GM23338 (cell line): ENCODE measurements around the gene AKNAD1. TPM values are rescaled to one million over a fixed set of nuclear protein-coding genes. Genes with fewer than 3 reads are reported as not detected.

Experiments
- ATAC-seq: fragments of 200-7000 bp; cut with Tn5 transposase; 3 replicates; pipeline ENCODE4 v1.9.1; 2020
- DNase-seq: peaks from one replicate; pipeline ENCODE4 v3.0.0-alpha.2; 2015; ENCODE audit warnings: low spot score
- H2AFZ ChIP-seq: fragments of 200-600 bp; sonication (generic); 2 replicates; pipeline ENCODE4 v1.8.0; 2016; ENCODE audit warnings: antibody characterized with exemption, mild to moderate bottlenecking, moderate library complexity
- H3F3A ChIP-seq: fragments of 200-600 bp; sonication (generic); replicated peaks from 2 replicates; pipeline ENCODE4 v1.8.0; 2017; ENCODE audit warnings: antibody characterized with exemption, mixed run types, low read depth
- H3K27ac ChIP-seq: fragments of 200-600 bp; sonication (generic); 2 replicates; pipeline ENCODE4 v1.6.1; 2016; ENCODE audit warnings: low read depth
- H3K27me3 ChIP-seq: fragments of 200-600 bp; sonication (generic); 2 replicates; pipeline ENCODE4 v1.8.0; 2016; ENCODE audit warnings: mild to moderate bottlenecking, mixed run types, moderate library complexity; ENCODE audit not compliant: insufficient read depth
- H3K36me3 ChIP-seq: fragments of 200-600 bp; sonication (generic); 2 replicates; pipeline ENCODE4 v1.8.0; 2016; ENCODE audit warnings: mild to moderate bottlenecking; ENCODE audit not compliant: insufficient read depth
- H3K4me1 ChIP-seq: fragments of 200-600 bp; sonication (generic); 2 replicates; pipeline ENCODE4 v1.8.0; 2016; ENCODE audit warnings: mild to moderate bottlenecking, moderate library complexity; ENCODE audit not compliant: insufficient read depth
- H3K4me2 ChIP-seq: fragments of 200-600 bp; sonication (generic); 2 replicates; pipeline ENCODE4 v1.7.1; 2017; ENCODE audit warnings: mixed run types
- H3K4me3 ChIP-seq: fragments of 200-600 bp; sonication (generic); 2 replicates; pipeline ENCODE4 v1.6.1; 2016; ENCODE audit warnings: mixed run types
- H3K79me2 ChIP-seq: fragments of 200-600 bp; sonication (generic); replicated peaks from 2 replicates; pipeline ENCODE4 v1.8.0; 2017; ENCODE audit warnings: mild to moderate bottlenecking; ENCODE audit not compliant: insufficient read depth
- H3K9me2 ChIP-seq: fragments of 200-600 bp; sonication (generic); 2 replicates; pipeline ENCODE4 v1.8.0; 2017; ENCODE audit not compliant: insufficient read depth
- H4K20me1 ChIP-seq: fragments of 200-600 bp; sonication (generic); replicated peaks from 2 replicates; pipeline ENCODE4 v1.8.0; 2017; ENCODE audit warnings: mild to moderate bottlenecking; ENCODE audit not compliant: insufficient read depth
- H3K27ac Mint-ChIP-seq: 2 replicates; pipeline ENCODE4 v1.8.0; 2020; ENCODE audit warnings: inconsistent platforms, mild to moderate bottlenecking, moderate library complexity, mixed read lengths
- H3K27me3 Mint-ChIP-seq: 3 replicates; pipeline ENCODE4 v1.8.0; 2022; ENCODE audit warnings: low read depth, mild to moderate bottlenecking, moderate library complexity, mixed read lengths, inconsistent platforms; ENCODE audit not compliant: insufficient read depth, poor library complexity
- H3K36me3 Mint-ChIP-seq: 3 replicates; pipeline ENCODE4 v1.8.0; 2021; ENCODE audit warnings: low read depth, mild to moderate bottlenecking, inconsistent platforms, moderate library complexity, mixed read lengths
- H3K4me1 Mint-ChIP-seq: 3 replicates; pipeline ENCODE4 v1.8.0; 2020; ENCODE audit warnings: mild to moderate bottlenecking, inconsistent platforms, mixed read lengths
- H3K4me3 Mint-ChIP-seq: 3 replicates; pipeline ENCODE4 v1.8.0; 2021; ENCODE audit warnings: moderate library complexity, mild to moderate bottlenecking, inconsistent platforms, mixed read lengths
- H3K9me3 Mint-ChIP-seq: 3 replicates; pipeline ENCODE4 v1.8.0; 2020; ENCODE audit warnings: moderate library complexity, mild to moderate bottlenecking, inconsistent platforms, mixed read lengths
- CREB1 ChIP-seq: fragments of 250-450 bp; sonication (Bioruptor Pico); IDR thresholded peaks from 2 replicates; pipeline ENCODE4 v1.5.0; 2020; ENCODE audit warnings: low read depth, mild to moderate bottlenecking, moderate library complexity
- CTCF ChIP-seq, 2 experiments: fragments of 200-600 bp in 1 of 2; sonication (generic) in 1 of 2; conservative IDR thresholded peaks; 2 replicates each; pipeline versions ENCODE4 v1.5.1 to v1.6.1; 2016 to 2017; ENCODE audit warnings: antibody characterized with exemption in 2 of 2, low read depth in 2 of 2, mild to moderate bottlenecking in 2 of 2, moderate library complexity in 1 of 2
- ETS1 ChIP-seq: IDR thresholded peaks from 2 replicates; pipeline ENCODE4 v1.6.1; 2016; ENCODE audit warnings: antibody characterized with exemption
- EZH2 ChIP-seq: fragments of 200-600 bp; sonication (generic); IDR thresholded peaks from one replicate; pipeline ENCODE4 v1.8.0; 2017; ENCODE audit warnings: antibody characterized with exemption, mild to moderate bottlenecking, low read depth; ENCODE audit not compliant: unreplicated experiment
- EZH2phosphoT487 ChIP-seq: fragments of 200-600 bp; sonication (generic); IDR thresholded peaks from one replicate; pipeline ENCODE4 v1.8.1; 2018; ENCODE audit warnings: antibody characterized with exemption; ENCODE audit not compliant: unreplicated experiment
- JUNB ChIP-seq: IDR thresholded peaks from one replicate; pipeline ENCODE4 v1.6.1; 2016; ENCODE audit warnings: antibody characterized with exemption; ENCODE audit not compliant: unreplicated experiment
- NANOG ChIP-seq: IDR thresholded peaks from 2 replicates; pipeline ENCODE4 v1.6.1; 2016; ENCODE audit warnings: antibody characterized with exemption, borderline replicate concordance
- POLR2AphosphoS5 ChIP-seq: IDR thresholded peaks from 2 replicates; pipeline ENCODE4 v1.6.1; 2016; ENCODE audit warnings: antibody characterized with exemption, low read depth
- REST ChIP-seq: IDR thresholded peaks from one replicate; pipeline ENCODE4 v1.6.1; 2018; ENCODE audit warnings: antibody characterized with exemption; ENCODE audit not compliant: unreplicated experiment
- STAT1 ChIP-seq: IDR thresholded peaks from one replicate; pipeline ENCODE4 v1.6.1; 2016; ENCODE audit warnings: antibody characterized with exemption; ENCODE audit not compliant: unreplicated experiment
- ZNF114 ChIP-seq: fragments of 250-450 bp; sonication (Bioruptor Pico); IDR thresholded peaks from 2 replicates; pipeline ENCODE4 v1.5.0; 2020; ENCODE audit warnings: mild to moderate bottlenecking, moderate library complexity
- ZNF331 ChIP-seq: fragments of 250-450 bp; sonication (Bioruptor Pico); IDR thresholded peaks from 2 replicates; pipeline ENCODE4 v1.5.0; 2020; ENCODE audit warnings: low read depth, mild to moderate bottlenecking, moderate library complexity
- ZNF462 ChIP-seq: fragments of 250-450 bp; sonication (Bioruptor Pico); IDR thresholded peaks from 2 replicates; pipeline ENCODE4 v1.5.0; 2020; ENCODE audit warnings: mild to moderate bottlenecking, moderate library complexity
- polyA plus RNA-seq: library from polyadenylated mRNA; unstranded; fragments of >200 nt; fragmentation: Nextera tagmentation; extraction: Ambion mirVana; gene quantifications from 2 replicates; pipeline ENCODE4 v1.2.1, GENCODE V29; 2016
- total RNA-seq: library from RNA; depleted of rRNA; stranded (reverse); fragments of >200 nt; shearing (Covaris generic); gene quantifications from 2 replicates; pipeline ENCODE4 v1.2.3, GENCODE V29; 2014

AKNAD1 gene
- total and polyA plus RNA-seq, 2 experiments from 2014 or later = not detected

- TF ChIP-seq POLR2AphosphoS5 (no peak), CREB1 (no peak)
These were observed 5.3 kb downstream of the AKNAD1 start (continued) for GRCh38 chr1:108851567-108851966.

GRCh38 chr1:108850929-108851328 lies 6.0 kb downstream of the AKNAD1 start:
- Histone ChIP-seq H3K4me1 (no peaks in the 10 kb centered on the region), H3K4me2 (no peak overlapping the region), H3K27ac (no peak overlapping the region), H3K36me3 (no peaks in the 10 kb centered on the region), H2AFZ (no peak overlapping the region), H3K4me3 (no peak overlapping the region), H3K27me3 (no peaks in the 10 kb centered on the region), H3K9me2 (0 out of 2 replicates have a peak, but pooled peaks cover 4% of the 10 kb centered on the region), H3F3A (no peaks in the 10 kb centered on the region), H3K79me2 (no peaks in the 10 kb centered on the region), H4K20me1 (no peaks in the 10 kb centered on the region)
- Mint-ChIP-seq H3K9me3 (no peaks in the 10 kb centered on the region; the same call in 2 of the 3 replicates), H3K4me1 (peaks cover 7% of the 10 kb centered on the region), H3K4me3 (no peak overlapping the region), H3K27ac (no peak overlapping the region), H3K36me3 (no peaks in the 10 kb centered on the region), H3K27me3 (peaks cover 2% of the 10 kb centered on the region)
- DNase-seq (no peak), ATAC-seq (no peak)
- no peak for TF ChIP-seq EZH2
- TF ChIP-seq NANOG = no peak
- no peak for TF ChIP-seq STAT1
- TF ChIP-seq ZNF462 (CRISPR knock-in tag) = no peak
- no peak for TF ChIP-seq CREB1
- no peak for TF ChIP-seq REST
- no peak for TF ChIP-seq CTCF (conservative IDR thresholded peaks at IDR 0.05; ENCODE audit: low read depth in 2 of 2)
- no peak for TF ChIP-seq ZNF331 (CRISPR knock-in tag)
- TF ChIP-seq ETS1 = no peak
- no peak for TF ChIP-seq EZH2phosphoT487
- TF ChIP-seq JUNB = no peak
- TF ChIP-seq ZNF114 = no peak
- TF ChIP-seq POLR2AphosphoS5 = no peak
